GM18520 (cell line): Measurements from ENCODE around the gene DNASE2B.

Source experiments
- ATAC-seq: cut with Tn5 transposase; IDR thresholded peaks from one replicate; pipeline ENCODE4 v1.9.1; 2021; ENCODE audit not compliant: unreplicated experiment

Gene DNASE2B

GRCh38 chr1:84374991-84375696 lies 23.1 kb upstream of the DNASE2B start:
- no peak for ATAC-seq

GRCh38 chr1:84376000-84376910 lies 22.0 kb upstream of the DNASE2B start:
- no peak for ATAC-seq

GRCh38 chr1:84377480-84378095 lies 20.7 kb upstream of the DNASE2B start:
- no peak for ATAC-seq

- no peak for ATAC-seq
These were observed 19.0 kb upstream of the DNASE2B start for GRCh38 chr1:84379138-84379916.

- no peak for ATAC-seq
These were observed 18.4 kb upstream of the DNASE2B start for GRCh38 chr1:84379917-84380180.

- no peak for ATAC-seq
These were observed 16.2 kb upstream of the DNASE2B start for GRCh38 chr1:84382127-84382526.

GRCh38 chr1:84385347-84385746 lies 12.9 kb upstream of the DNASE2B start:
- ATAC-seq = no peak

- no peak for ATAC-seq
These were observed 11.4 kb upstream of the DNASE2B start for GRCh38 chr1:84386716-84387479.

- ATAC-seq = no peak
These were observed 10.7 kb upstream of the DNASE2B start for GRCh38 chr1:84387480-84388163.

GRCh38 chr1:84390226-84390625 lies 8.1 kb upstream of the DNASE2B start:
- ATAC-seq = no peak

GRCh38 chr1:84401156-84401555 lies 2.9 kb downstream of the DNASE2B start:
- ATAC-seq = no peak

GRCh38 chr1:84402060-84402459 lies 3.8 kb downstream of the DNASE2B start:
- no peak for ATAC-seq

GRCh38 chr1:84402501-84402900 lies 4.2 kb downstream of the DNASE2B start:
- no peak for ATAC-seq

GRCh38 chr1:84403347-84403746 lies 5.1 kb downstream of the DNASE2B start:
- no peak for ATAC-seq

- no peak for ATAC-seq
These were observed 8.1 kb downstream of the DNASE2B start for GRCh38 chr1:84406346-84406861.

GRCh38 chr1:84407524-84407923 lies 9.2 kb downstream of the DNASE2B start:
- ATAC-seq = no peak

GRCh38 chr1:84407958-84408422 lies 9.7 kb downstream of the DNASE2B start:
- ATAC-seq = no peak

- no peak for ATAC-seq
These were observed 11.6 kb downstream of the DNASE2B start for GRCh38 chr1:84409888-84410287.

- ATAC-seq = no peak
These were observed 12.2 kb downstream of the DNASE2B start for GRCh38 chr1:84410328-84411095.
